GM18867 (cell line): ENCODE measurements around the gene SLC25A33.

Experiments
- ATAC-seq: cut with Tn5 transposase; IDR thresholded peaks from one replicate; pipeline ENCODE4 v1.9.1; 2021; ENCODE audit warnings: mild to moderate bottlenecking, moderate library complexity; ENCODE audit not compliant: unreplicated experiment

SLC25A33 gene

GRCh38 chr1:9586147-9586766, 47.0 kb downstream of the SLC25A33 start:
- no peak for ATAC-seq

- peak; percentile 75 for ATAC-seq
These were observed 49.4 kb downstream of the SLC25A33 start, which contains the start of gene TMEM201 for GRCh38 chr1:9588551-9589143. TSS of gene TMEM201 (plus strand) at chr1:9588911. CDS start at chr1:9588931, 20 bp downstream.

GRCh38 chr1:9589144-9589718, 50.0 kb downstream of the SLC25A33 start:
- ATAC-seq, result peak; percentile 20

- ATAC-seq, result no peak
These were observed 50.5 kb downstream of the SLC25A33 start for GRCh38 chr1:9589719-9590157.

- no peak for ATAC-seq
These were observed 50.9 kb downstream of the SLC25A33 start for GRCh38 chr1:9590201-9590600.

GRCh38 chr1:9590945-9591668, 51.8 kb downstream of the SLC25A33 start:
- ATAC-seq, result no peak

GRCh38 chr1:9591669-9592509, 52.6 kb downstream of the SLC25A33 start:
- no peak for ATAC-seq

- no peak for ATAC-seq
These were observed 53.3 kb downstream of the SLC25A33 start for GRCh38 chr1:9592510-9593075.

- no peak for ATAC-seq
These were observed 53.9 kb downstream of the SLC25A33 start for GRCh38 chr1:9593147-9593491.

GRCh38 chr1:9593492-9594465, 54.5 kb downstream of the SLC25A33 start:
- ATAC-seq, result no peak

- ATAC-seq, result no peak
These were observed 55.3 kb downstream of the SLC25A33 start for GRCh38 chr1:9594471-9595155.

- ATAC-seq, result no peak
These were observed 56.1 kb downstream of the SLC25A33 start for GRCh38 chr1:9595156-9595967.

GRCh38 chr1:9595968-9596340, 56.7 kb downstream of the SLC25A33 start:
- ATAC-seq, result no peak

- ATAC-seq, result no peak
These were observed 57.3 kb downstream of the SLC25A33 start for GRCh38 chr1:9596415-9597123.

- no peak for ATAC-seq
These were observed 58.4 kb downstream of the SLC25A33 start for GRCh38 chr1:9597361-9598315.

- ATAC-seq, result no peak
These were observed 59.0 kb downstream of the SLC25A33 start for GRCh38 chr1:9598316-9598700.
